H9 (cell line): Measurements from ENCODE around the gene IFT81. TPM values are rescaled to one million over a fixed set of nuclear protein-coding genes. Genes with fewer than 3 reads are reported as not detected.

ENCODE experiments used
- DNase-seq: peaks from one replicate; pipeline ENCODE4 v3.0.0-alpha.2; 2017
- H2AFZ ChIP-seq: one replicate; pipeline ENCODE4 v1.6.1; 2013; ENCODE audit warnings: mild to moderate bottlenecking, low read length, control low read depth, moderate library complexity
- H2AK5ac ChIP-seq: 2 replicates; pipeline ENCODE4 v1.6.1; 2013; ENCODE audit warnings: low read length, control low read depth, mixed read lengths; ENCODE audit not compliant: insufficient read length
- H2BK120ac ChIP-seq: one replicate; pipeline ENCODE4 v1.6.1; 2013; ENCODE audit warnings: low read depth, mild to moderate bottlenecking, low read length, control low read depth, inconsistent platforms; ENCODE audit not compliant: poor library complexity, severe bottlenecking
- H2BK12ac ChIP-seq: 2 replicates; pipeline ENCODE4 v1.6.1; 2013; ENCODE audit warnings: low read length, control low read depth, mixed read lengths, low read depth; ENCODE audit not compliant: insufficient read length
- H2BK15ac ChIP-seq: 2 replicates; pipeline ENCODE4 v1.6.1; 2013; ENCODE audit warnings: low read depth, low read length, control low read depth
- H2BK20ac ChIP-seq: one replicate; pipeline ENCODE4 v1.6.1; 2013; ENCODE audit warnings: low read depth, mild to moderate bottlenecking, low read length, control low read depth, inconsistent platforms; ENCODE audit not compliant: poor library complexity, severe bottlenecking
- H2BK5ac ChIP-seq: 2 replicates; pipeline ENCODE4 v1.6.1; 2013; ENCODE audit warnings: low read length, control low read depth, mixed read lengths; ENCODE audit not compliant: insufficient read length
- H3K14ac ChIP-seq: 2 replicates; pipeline ENCODE4 v1.6.1; 2013; ENCODE audit warnings: low read length, control low read depth; ENCODE audit not compliant: insufficient read depth
- H3K18ac ChIP-seq: 2 replicates; pipeline ENCODE4 v1.6.1; 2013; ENCODE audit warnings: low read depth, mild to moderate bottlenecking, mixed read lengths, low read length, control low read depth; ENCODE audit not compliant: insufficient read length
- H3K23ac ChIP-seq: 2 replicates; pipeline ENCODE4 v1.6.1; 2013; ENCODE audit warnings: low read length, control low read depth, mixed read lengths, low read depth; ENCODE audit not compliant: insufficient read length
- H3K23me2 ChIP-seq: 2 replicates; pipeline ENCODE4 v1.6.1; 2013; ENCODE audit warnings: low read depth, mild to moderate bottlenecking, mixed read lengths, low read length, control low read depth; ENCODE audit not compliant: insufficient read length, poor library complexity, severe bottlenecking
- H3K27ac ChIP-seq: 2 replicates; pipeline ENCODE4 v1.5.1; 2013; ENCODE audit warnings: low read length, control low read depth, mixed read lengths, low read depth; ENCODE audit not compliant: insufficient read length
- H3K27me3 ChIP-seq: 2 replicates; pipeline ENCODE4 v1.6.1; 2013; ENCODE audit warnings: low read length, control low read depth, inconsistent platforms; ENCODE audit not compliant: insufficient read depth
- H3K4ac ChIP-seq: 2 replicates; pipeline ENCODE4 v1.6.1; 2013; ENCODE audit warnings: low read depth, mild to moderate bottlenecking, control low read depth, inconsistent platforms, low read length, moderate library complexity
- H3K4me1 ChIP-seq: 2 replicates; pipeline ENCODE4 v1.6.1; 2013; ENCODE audit warnings: low read length, control low read depth, inconsistent platforms; ENCODE audit not compliant: insufficient read depth
- H3K4me2 ChIP-seq: 2 replicates; pipeline ENCODE4 v1.6.1; 2013; ENCODE audit warnings: low read length, control low read depth, mixed read lengths; ENCODE audit not compliant: insufficient read length, insufficient read depth
- H3K56ac ChIP-seq: 2 replicates; pipeline ENCODE4 v1.6.1; 2013; ENCODE audit warnings: low read depth, mild to moderate bottlenecking, mixed read lengths, low read length, control low read depth; ENCODE audit not compliant: insufficient read length
- H3K79me1 ChIP-seq: 2 replicates; pipeline ENCODE4 v1.6.1; 2013; ENCODE audit warnings: low read depth, mild to moderate bottlenecking, moderate library complexity, low read length, control low read depth, inconsistent platforms; ENCODE audit not compliant: insufficient read depth, poor library complexity, severe bottlenecking
- H3K79me2 ChIP-seq: 2 replicates; pipeline ENCODE4 v1.6.1; 2013; ENCODE audit warnings: low read length, control low read depth, inconsistent platforms; ENCODE audit not compliant: insufficient read depth
- H3K9ac ChIP-seq: 2 replicates; pipeline ENCODE4 v1.6.1; 2013; ENCODE audit warnings: low read length, control low read depth, mixed read lengths; ENCODE audit not compliant: insufficient read length; ENCODE audit errors: extremely low read depth
- H3K9me3 ChIP-seq: one replicate; pipeline ENCODE4 v1.6.1; 2013; ENCODE audit warnings: low read depth, low read length, inconsistent platforms; ENCODE audit not compliant: control insufficient read depth
- H3T11ph ChIP-seq: one replicate; pipeline ENCODE4 v1.6.1; 2013; ENCODE audit warnings: mild to moderate bottlenecking, low read length, control low read depth, inconsistent platforms
- H4K20me1 ChIP-seq: one replicate; pipeline ENCODE4 v1.6.1; 2013; ENCODE audit not compliant: control insufficient read depth, insufficient read length, insufficient read depth
- H4K5ac ChIP-seq: 2 replicates; pipeline ENCODE4 v1.6.1; 2013; ENCODE audit warnings: low read depth, mild to moderate bottlenecking, mixed read lengths, low read length, control low read depth; ENCODE audit not compliant: insufficient read length
- H4K8ac ChIP-seq: replicated peaks from 2 replicates; pipeline ENCODE4 v1.6.1; 2013; ENCODE audit warnings: low read length, control low read depth, mixed read lengths, low read depth; ENCODE audit not compliant: insufficient read length
- H4K91ac ChIP-seq: 2 replicates; pipeline ENCODE4 v1.6.1; 2013; ENCODE audit warnings: low read depth, mild to moderate bottlenecking, moderate library complexity, mixed read lengths, low read length, control low read depth; ENCODE audit not compliant: insufficient read length
- H3K27ac Mint-ChIP-seq, 3 experiments: 2 replicates in 2 of 3; 3 replicates in 1 of 3; pipeline ENCODE4 v1.8.0; 2020 to 2021; ENCODE audit warnings: mixed read lengths in 3 of 3, mild to moderate bottlenecking in 1 of 3, moderate library complexity in 1 of 3
- H3K27me3 Mint-ChIP-seq: 2 replicates; pipeline ENCODE4 v1.8.0; 2021; ENCODE audit warnings: low read depth, mild to moderate bottlenecking, moderate library complexity, mixed read lengths
- H3K36me3 Mint-ChIP-seq, 3 experiments: 2 replicates in 2 of 3; 3 replicates in 1 of 3; pipeline ENCODE4 v1.8.0; 2020 to 2021; ENCODE audit warnings: low read depth in 3 of 3, mixed read lengths in 3 of 3; ENCODE audit not compliant: insufficient read depth in 1 of 3
- H3K4me1 Mint-ChIP-seq, 2 experiments: 2 replicates each; pipeline ENCODE4 v1.8.0; 2020; ENCODE audit warnings: mixed read lengths in 2 of 2
- H3K4me3 Mint-ChIP-seq, 2 experiments: 2 replicates in 1 of 2; 3 replicates in 1 of 2; pipeline ENCODE4 v1.8.0; 2020 to 2021; ENCODE audit warnings: mild to moderate bottlenecking in 2 of 2, mixed read lengths in 2 of 2, moderate library complexity in 1 of 2
- H3K9me3 Mint-ChIP-seq, 2 experiments: 2 replicates in 1 of 2; 3 replicates in 1 of 2; pipeline ENCODE4 v1.8.0; 2020; ENCODE audit warnings: mild to moderate bottlenecking in 2 of 2, mixed read lengths in 2 of 2, moderate library complexity in 1 of 2
- WGBS: extraction: QIAGEN DNeasy Blood & Tissue Kit; methylation state at CpG from one replicate; pipeline ENCODE4 v1.1.7; 2013; ENCODE audit warnings: missing lambda C conversion rate, low lambda C conversion rate, mixed read lengths; ENCODE audit not compliant: insufficient read length; ENCODE audit errors: extremely low coverage; 5-methylcytosine and 5-hydroxymethylcytosine counted together
- total RNA-seq: library from RNA; stranded (reverse); gene quantifications from 2 replicates; pipeline ENCODE4 v1.2.1, GENCODE V29; 2021
- TF ChIP-seq, protein P1 (sequence below): fragments of 200-600 bp; sonication (generic); conservative IDR thresholded peaks from 3 replicates; pipeline ENCODE4 v1.8.0; 2021; ENCODE audit warnings: antibody characterized with exemption, mild to moderate bottlenecking

The IFT81 gene
- total RNA-seq, 1 experiment from 2014 or later = 9.3 TPM

- TF ChIP-seq, protein P1, sequence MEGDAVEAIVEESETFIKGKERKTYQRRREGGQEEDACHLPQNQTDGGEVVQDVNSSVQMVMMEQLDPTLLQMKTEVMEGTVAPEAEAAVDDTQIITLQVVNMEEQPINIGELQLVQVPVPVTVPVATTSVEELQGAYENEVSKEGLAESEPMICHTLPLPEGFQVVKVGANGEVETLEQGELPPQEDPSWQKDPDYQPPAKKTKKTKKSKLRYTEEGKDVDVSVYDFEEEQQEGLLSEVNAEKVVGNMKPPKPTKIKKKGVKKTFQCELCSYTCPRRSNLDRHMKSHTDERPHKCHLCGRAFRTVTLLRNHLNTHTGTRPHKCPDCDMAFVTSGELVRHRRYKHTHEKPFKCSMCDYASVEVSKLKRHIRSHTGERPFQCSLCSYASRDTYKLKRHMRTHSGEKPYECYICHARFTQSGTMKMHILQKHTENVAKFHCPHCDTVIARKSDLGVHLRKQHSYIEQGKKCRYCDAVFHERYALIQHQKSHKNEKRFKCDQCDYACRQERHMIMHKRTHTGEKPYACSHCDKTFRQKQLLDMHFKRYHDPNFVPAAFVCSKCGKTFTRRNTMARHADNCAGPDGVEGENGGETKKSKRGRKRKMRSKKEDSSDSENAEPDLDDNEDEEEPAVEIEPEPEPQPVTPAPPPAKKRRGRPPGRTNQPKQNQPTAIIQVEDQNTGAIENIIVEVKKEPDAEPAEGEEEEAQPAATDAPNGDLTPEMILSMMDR = no peak
- H3K9ac ChIP-seq = no peak overlapping the region
- Mint-ChIP-seq H3K4me3 (no peak overlapping the region), H3K9me3 (peaks cover 3% of the 10 kb centered on the region in 2 experiments; a peak in 3 of 5 replicates), H3K27ac (no peak overlapping the region; a peak in 1 of 7 replicates), H3K27me3 (peaks cover 4% of the 10 kb centered on the region), H3K4me1 (0 out of 4 replicates have a peak, but pooled peaks cover 0 to 2% of the 10 kb centered on the region in 2 experiments), H3K36me3 (peaks cover 0 to 2% (median 0%) of the 10 kb centered on the region in 3 experiments; a peak in 1 of 7 replicates)
- no peak for DNase-seq
- no peak overlapping the region for H3K27ac ChIP-seq
- no peak overlapping the region for H3K18ac ChIP-seq
- H3K79me2 ChIP-seq = no peaks in the 10 kb centered on the region
- H3K4me2 ChIP-seq = no peak overlapping the region
- no peak overlapping the region for H2BK15ac ChIP-seq
- no peaks in the 10 kb centered on the region for H3K9me3 ChIP-seq
- H4K8ac ChIP-seq = no peak overlapping the region
- no peaks in the 10 kb centered on the region for H4K20me1 ChIP-seq
- H2AK5ac ChIP-seq = no peak overlapping the region
- H2BK5ac ChIP-seq = no peak overlapping the region
- H2BK120ac ChIP-seq = no peak overlapping the region
- H4K5ac ChIP-seq = no peak overlapping the region
- H3K4me1 ChIP-seq = no peaks in the 10 kb centered on the region
- H3K4ac ChIP-seq = no peak overlapping the region
- H4K91ac ChIP-seq = no peak overlapping the region
- no peaks in the 10 kb centered on the region for H3K27me3 ChIP-seq
- WGBS = no CpG with 5 or more reads among the region's 7 CpGs
- H3K23ac ChIP-seq = no peak overlapping the region
- no peak overlapping the region for H2BK12ac ChIP-seq
- H3K14ac ChIP-seq = no peak overlapping the region
- no peak overlapping the region for H3T11ph ChIP-seq
- no peak overlapping the region for H2BK20ac ChIP-seq
- H3K23me2 ChIP-seq = no peaks in the 10 kb centered on the region
- no peak overlapping the region for H2AFZ ChIP-seq
- no peaks in the 10 kb centered on the region for H3K79me1 ChIP-seq
- H3K56ac ChIP-seq = no peak overlapping the region
Measured at GRCh38 chr12:110080410-110080809, 43.7 kb upstream of the IFT81 start.
